K562 (cell line): ENCODE measurements around the gene IGF2BP1. TPM values are rescaled to one million over a fixed set of nuclear protein-coding genes. Genes with fewer than 3 reads are reported as not detected.

Source experiments
- ARID3B ChIP-seq: fragments of 250-450 bp; sonication (Bioruptor Pico); IDR thresholded peaks from 2 replicates; pipeline ENCODE4 v1.4.0; 2020; ENCODE audit warnings: borderline replicate concordance
- CBX1 ChIP-seq: sonication (generic); IDR thresholded peaks from 2 replicates; pipeline ENCODE4 v1.6.1; 2016; ENCODE audit warnings: antibody characterized with exemption, low read depth, mild to moderate bottlenecking
- DACH1 ChIP-seq: fragments of 450-650 bp; IDR thresholded peaks from 2 replicates; pipeline ENCODE4 v1.6.1; 2018; ENCODE audit not compliant: partially characterized antibody
- EHMT2 ChIP-seq: fragments of 450-650 bp; IDR thresholded peaks from 2 replicates; pipeline ENCODE4 v1.6.1; 2018; ENCODE audit warnings: antibody characterized with exemption
- EZH2 ChIP-seq: IDR thresholded peaks from 2 replicates; pipeline ENCODE4 v1.6.1; 2012; ENCODE audit warnings: low read depth, mild to moderate bottlenecking, inconsistent platforms, low read length, borderline replicate concordance
- GABPB1 ChIP-seq: sonication (generic); formaldehyde crosslinking; IDR thresholded peaks from 2 replicates; pipeline ENCODE4 v1.8.0; 2022; ENCODE audit warnings: mild to moderate bottlenecking, missing genetic modification reagents
- JUNB ChIP-seq: fragments of 450-650 bp; formaldehyde crosslinking; conservative IDR thresholded peaks from 2 replicates; pipeline ENCODE4 v1.4.0; 2020; ENCODE audit warnings: mild to moderate bottlenecking
- KDM5B ChIP-seq: fragments of 200-600 bp; sonication (generic); IDR thresholded peaks from 2 replicates; pipeline ENCODE4 v1.6.1; 2012; ENCODE audit warnings: low read depth, mild to moderate bottlenecking, moderate library complexity, low read length, control low read depth, inconsistent platforms; ENCODE audit not compliant: insufficient replicate concordance
- KLF10 ChIP-seq: fragments of 250-450 bp; sonication (Bioruptor Pico); IDR thresholded peaks from 2 replicates; pipeline ENCODE4 v1.6.1; 2021; ENCODE audit warnings: matching md5 sums
- L3MBTL2 ChIP-seq: fragments of 450-650 bp; IDR thresholded peaks from 2 replicates; pipeline ENCODE4 v1.6.1; 2016; ENCODE audit warnings: mild to moderate bottlenecking, moderate library complexity
- PHB ChIP-seq: fragments of 250-450 bp; sonication (Bioruptor Pico); IDR thresholded peaks from 2 replicates; pipeline ENCODE4 v1.5.0; 2021
- PRDM10 ChIP-seq: fragments of 450-650 bp; IDR thresholded peaks from 2 replicates; pipeline ENCODE4 v1.6.1; 2018; ENCODE audit not compliant: partially characterized antibody
- RNF219 ChIP-seq: fragments of 250-450 bp; sonication (Bioruptor Pico); IDR thresholded peaks from 2 replicates; pipeline ENCODE4 v1.5.0; 2022; ENCODE audit warnings: mild to moderate bottlenecking
- TAL1 ChIP-seq: fragments of 450-650 bp; IDR thresholded peaks from 2 replicates; pipeline ENCODE4 v1.6.1; 2016; ENCODE audit warnings: mild to moderate bottlenecking
- ZBTB12 ChIP-seq: fragments of 250-450 bp; sonication (Bioruptor Pico); IDR thresholded peaks from 2 replicates; pipeline ENCODE4 v1.4.0; 2020
- ZBTB5 ChIP-seq: fragments of 450-650 bp; IDR thresholded peaks from 2 replicates; pipeline ENCODE4 v1.6.1; 2017; ENCODE audit warnings: antibody characterized with exemption
- ZC3H4 ChIP-seq: sonication (generic); formaldehyde crosslinking; IDR thresholded peaks from 2 replicates; pipeline ENCODE4 v1.9.0; 2021; ENCODE audit warnings: missing genetic modification reagents, borderline replicate concordance
- ZNF124 ChIP-seq: sonication (generic); formaldehyde crosslinking; IDR thresholded peaks from 2 replicates; pipeline ENCODE4 v1.8.1; 2022; ENCODE audit warnings: missing genetic modification reagents
- polyA plus RNA-seq, 8 experiments: library from polyadenylated mRNA; depleted of rRNA in 4 of 8; stranded (reverse) in 5 of 8; unstranded in 3 of 8; fragments of >200 nt; fragmentation: Nextera tagmentation in 2 of 8; fragmentation: Illumina TruSeq in 1 of 8; extraction: Ambion mirVana in 2 of 8; extraction: Trizol in 1 of 8; gene quantifications; 2 replicates each; pipeline versions ENCODE4 v1.2.1 to v1.2.3, GENCODE V29; 2011 to 2014; ENCODE audit warnings: inconsistent platforms in 1 of 8, missing spikeins in 1 of 8
- total RNA-seq, 7 experiments: library from RNA; depleted of rRNA in 6 of 7; stranded (reverse); fragments of >200 nt in 6 of 7; fragmentation: Illumina TruSeq in 2 of 7; extraction: Trizol in 2 of 7; gene quantifications; 2 replicates each; pipeline versions ENCODE4 v1.2.1 to v1.2.3, GENCODE V29; 2011 to 2021; ENCODE audit warnings: low replicate concordance in 1 of 7

The IGF2BP1 gene
- total and polyA plus RNA-seq, 9 of the 15 experiments (the other 6 are each of a cell fraction or from before 2014, with no cell fraction given), result 13.0 to 318 (median 53.6) TPM

GRCh38 chr17:49076573-49077384 lies 79.6 kb downstream of the IGF2BP1 start (continued):
- TF ChIP-seq PRDM10 (no peak), DACH1 (no peak), RNF219 (no peak), ZBTB12 (CRISPR knock-in tag) (peak; percentile 83), KLF10 (CRISPR knock-in tag) (no peak), JUNB (no peak), ARID3B (CRISPR knock-in tag) (no peak), L3MBTL2 (no peak), ZC3H4 (CRISPR knock-in tag) (no peak), ZNF124 (CRISPR knock-in tag) (no peak), GABPB1 (CRISPR knock-in tag) (no peak), ZBTB5 (no peak), TAL1 (no peak), EZH2 (no peak), CBX1 (no peak), PHB (CRISPR knock-in tag) (no peak), EHMT2 (no peak), KDM5B (no peak)
